Tibial artery (tissue), 4 donors: ENCODE results near the gene UCK2.

Experiments used
- DNase-seq, 2 donors: peaks; one replicate each; pipeline ENCODE4 v3.0.0-alpha.2; 2019
- H3K27ac ChIP-seq, 2 donors: fragments of 200-600 bp; sonication (generic) in 1 of 2; 1 replicate in 1 of 2; 2 replicates in 1 of 2; pipeline ENCODE4 v1.5.1; 2018 to 2019; ENCODE audit warnings: mild to moderate bottlenecking in 1 of 2
- H3K27me3 ChIP-seq, 2 donors: fragments of 200-600 bp; sonication (generic) in 1 of 2; one replicate each; pipeline versions ENCODE4 v1.5.1 to v1.6.0; 2016 to 2019
- H3K36me3 ChIP-seq, 3 donors: fragments of 200-600 bp; sonication (generic) in 2 of 3; one replicate each; pipeline ENCODE4 v1.5.1; 2016 to 2019; ENCODE audit warnings: mild to moderate bottlenecking in 2 of 3
- H3K4me1 ChIP-seq, 4 donors: fragments of 200-600 bp; sonication (generic) in 2 of 4; 1 replicate in 3 of 4; 2 replicates in 1 of 4; pipeline ENCODE4 v1.5.1; 2016 to 2019
- H3K4me3 ChIP-seq, 2 donors: fragments of 200-600 bp; sonication (generic) in 1 of 2; 1 replicate in 1 of 2; 2 replicates in 1 of 2; pipeline ENCODE4 v1.5.1; 2018 to 2019; ENCODE audit warnings: mild to moderate bottlenecking in 2 of 2
- H3K9me3 ChIP-seq, 3 donors: fragments of 200-600 bp; sonication (generic) in 1 of 3; one replicate each; pipeline ENCODE4 v1.5.1; 2016 to 2019
- intact Hi-C: fragments of 100-400 bp; cut with DNase I; formaldehyde crosslinking; loops from one replicate; pipeline ENCODE4 v1.15.0; 2023; ENCODE audit warnings: low total_unique reads
- TF ChIP-seq, protein P1 (sequence below), 2 experiments: fragments of 200-600 bp in 1 of 2; fragments of 450-650 bp in 1 of 2; IDR thresholded peaks; one replicate each; pipeline ENCODE4 v1.5.1; 2017 to 2019; ENCODE audit warnings: antibody characterized with exemption in 2 of 2, mild to moderate bottlenecking in 1 of 2, moderate library complexity in 1 of 2

UCK2 gene

DNA sequence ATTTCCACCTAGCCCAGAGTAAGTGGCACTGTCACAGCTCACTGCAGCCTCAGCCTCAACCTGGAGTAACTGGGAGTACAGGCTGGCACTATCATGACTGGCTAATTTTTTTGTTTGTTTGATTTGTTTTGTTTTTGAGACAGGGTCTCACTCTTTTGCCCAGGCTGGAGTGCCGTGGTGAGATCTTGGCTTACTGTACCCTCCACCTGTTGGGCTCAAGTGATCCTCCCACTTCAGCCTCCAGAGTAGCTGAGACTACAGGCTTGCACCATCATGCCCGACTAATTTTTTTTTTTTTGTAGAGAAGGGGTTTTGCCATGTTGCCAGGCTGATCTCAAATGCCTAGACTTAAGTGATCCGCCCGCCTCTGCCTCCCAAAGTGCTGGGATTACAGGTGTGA lies 2.5 kb downstream of the UCK2 start:
- no peaks in the 10 kb centered on the region for H3K27me3 ChIP-seq
- H3K36me3 ChIP-seq, result no peaks in the 10 kb centered on the region
- H3K4me1 ChIP-seq, result peaks cover 0 to 23% (median 7%) of the 10 kb centered on the region in 4 donors
- H3K9me3 ChIP-seq, result no peaks in the 10 kb centered on the region
- TF ChIP-seq, protein P1, sequence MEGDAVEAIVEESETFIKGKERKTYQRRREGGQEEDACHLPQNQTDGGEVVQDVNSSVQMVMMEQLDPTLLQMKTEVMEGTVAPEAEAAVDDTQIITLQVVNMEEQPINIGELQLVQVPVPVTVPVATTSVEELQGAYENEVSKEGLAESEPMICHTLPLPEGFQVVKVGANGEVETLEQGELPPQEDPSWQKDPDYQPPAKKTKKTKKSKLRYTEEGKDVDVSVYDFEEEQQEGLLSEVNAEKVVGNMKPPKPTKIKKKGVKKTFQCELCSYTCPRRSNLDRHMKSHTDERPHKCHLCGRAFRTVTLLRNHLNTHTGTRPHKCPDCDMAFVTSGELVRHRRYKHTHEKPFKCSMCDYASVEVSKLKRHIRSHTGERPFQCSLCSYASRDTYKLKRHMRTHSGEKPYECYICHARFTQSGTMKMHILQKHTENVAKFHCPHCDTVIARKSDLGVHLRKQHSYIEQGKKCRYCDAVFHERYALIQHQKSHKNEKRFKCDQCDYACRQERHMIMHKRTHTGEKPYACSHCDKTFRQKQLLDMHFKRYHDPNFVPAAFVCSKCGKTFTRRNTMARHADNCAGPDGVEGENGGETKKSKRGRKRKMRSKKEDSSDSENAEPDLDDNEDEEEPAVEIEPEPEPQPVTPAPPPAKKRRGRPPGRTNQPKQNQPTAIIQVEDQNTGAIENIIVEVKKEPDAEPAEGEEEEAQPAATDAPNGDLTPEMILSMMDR (IDR thresholded peaks at IDR 0.05), result no peak
- intact Hi-C loops, result loop anchor here (10.0 kb wide), 1 partner anchor 195 kb away; the partner anchor contains the start of gene MGST3
- no peak overlapping the region for H3K27ac ChIP-seq
- no peak for DNase-seq
- H3K4me3 ChIP-seq, result no peak overlapping the region

GRCh38 chr1:165831146-165831545 lies 3.7 kb downstream of the UCK2 start:
- Histone ChIP-seq H3K4me3 (no peak overlapping the region), H3K36me3 (no peaks in the 10 kb centered on the region), H3K27me3 (no peaks in the 10 kb centered on the region), H3K4me1 (peaks cover 0 to 23% (median 7%) of the 10 kb centered on the region in 4 donors), H3K27ac (no peak overlapping the region), H3K9me3 (no peaks in the 10 kb centered on the region)
- TF ChIP-seq, protein P1 (IDR thresholded peaks at IDR 0.05), result no peak
- no peak for DNase-seq
- intact Hi-C loops, result loop anchor here (10.0 kb wide), 1 partner anchor 196 kb away; the partner anchor contains the start of gene MGST3

- no peak overlapping the region for H3K27ac ChIP-seq
- no peak for DNase-seq
- no peaks in the 10 kb centered on the region for H3K36me3 ChIP-seq
- no peak overlapping the region for H3K4me3 ChIP-seq
- H3K9me3 ChIP-seq, result no peaks in the 10 kb centered on the region
- H3K27me3 ChIP-seq, result no peaks in the 10 kb centered on the region
- TF ChIP-seq, protein P1 (IDR thresholded peaks at IDR 0.05), result no peak
- H3K4me1 ChIP-seq, result peaks cover 0 to 18% (median 6%) of the 10 kb centered on the region in 4 donors
- intact Hi-C loops, result loop anchor here (10.0 kb wide), 1 partner anchor 198 kb away; the partner anchor contains the start of gene MGST3
These were observed 5.5 kb downstream of the UCK2 start for GRCh38 chr1:165832902-165833301.

GRCh38 chr1:165833358-165833757 lies 5.9 kb downstream of the UCK2 start:
- intact Hi-C loops, result loop anchor here (10.0 kb wide), 1 partner anchor 199 kb away; the partner anchor contains the start of gene MGST3
- H3K9me3 ChIP-seq, result no peaks in the 10 kb centered on the region
- no peak overlapping the region for H3K4me3 ChIP-seq
- H3K36me3 ChIP-seq, result no peaks in the 10 kb centered on the region
- no peaks in the 10 kb centered on the region for H3K27me3 ChIP-seq
- TF ChIP-seq, protein P1 (IDR thresholded peaks at IDR 0.05), result no peak
- DNase-seq, result no peak
- H3K4me1 ChIP-seq, result peaks cover 0 to 18% (median 6%) of the 10 kb centered on the region in 4 donors
- no peak overlapping the region for H3K27ac ChIP-seq

DNA sequence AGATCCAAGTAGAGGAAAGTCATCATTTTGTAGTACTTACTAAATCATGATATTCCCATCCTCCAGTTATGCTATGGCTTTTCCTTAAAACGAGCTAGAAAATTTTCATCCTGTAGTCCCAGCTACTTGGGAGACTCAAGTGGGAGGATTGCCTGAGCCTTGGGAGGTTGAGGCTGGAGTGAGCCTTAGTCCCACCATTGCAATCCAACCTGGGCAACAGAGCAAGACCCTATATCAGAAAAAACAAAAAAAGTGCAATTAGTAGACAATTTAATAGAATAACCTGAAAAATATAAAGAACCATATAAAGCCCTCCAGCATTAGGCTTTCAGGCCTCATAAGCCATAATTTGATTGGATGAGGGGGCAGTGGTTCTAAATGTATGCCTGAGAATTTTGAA lies 6.8 kb downstream of the UCK2 start:
- Histone ChIP-seq H3K27me3 (no peaks in the 10 kb centered on the region), H3K4me3 (no peak overlapping the region), H3K36me3 (no peaks in the 10 kb centered on the region), H3K27ac (no peak overlapping the region), H3K9me3 (no peaks in the 10 kb centered on the region), H3K4me1 (peaks cover 0 to 15% (median 4%) of the 10 kb centered on the region in 4 donors)
- TF ChIP-seq, protein P1 (IDR thresholded peaks at IDR 0.05), result no peak
- no peak for DNase-seq
- intact Hi-C loops, result loop anchor here (10.0 kb wide), 1 partner anchor 199 kb away; the partner anchor contains the start of gene MGST3
